SK-N-SH (cell line): ENCODE data around the gene KLHL25. TPM values are rescaled to one million over a fixed set of nuclear protein-coding genes. Genes with fewer than 3 reads are reported as not detected.

Experiments used
- CTCF ChIA-PET: fragments of 300-600, 350-600 bp; formaldehyde crosslinking; extraction: SDS; loops from one replicate; lab custom pipeline; 2021; lab: Yijun Ruan, JAX
- POLR2A ChIA-PET: fragments of 350-600 bp; sonication (Branson Sonifier 250); formaldehyde crosslinking; extraction: SDS; loops from one replicate; lab custom pipeline; 2020; ENCODE audit warnings: antibody characterized with exemption, inconsistent platforms; lab: Yijun Ruan, JAX
- DNase-seq: peaks from one replicate; pipeline ENCODE4 v3.0.0; 2012
- H2AFZ ChIP-seq: fragments of 200-600 bp; sonication (generic); 2 replicates; pipeline ENCODE4 v1.8.1; 2016; ENCODE audit warnings: antibody characterized with exemption, mild to moderate bottlenecking, low read depth
- H3F3A ChIP-seq: fragments of 200-600 bp; sonication (generic); replicated peaks from 2 replicates; pipeline ENCODE3; 2016; ENCODE audit warnings: antibody characterized with exemption, mild to moderate bottlenecking; ENCODE audit not compliant: insufficient read depth
- H3K27ac ChIP-seq, 2 experiments: fragments of 200-500 bp in 1 of 2; fragments of 200-600 bp in 1 of 2; sonication (Bioruptor generic) in 1 of 2; sonication (generic), shearing (Covaris generic) in 1 of 2; 2 replicates each; pipeline versions ENCODE4 v1.5.1 to v1.6.1; 2014 to 2016; ENCODE audit warnings: low read depth in 2 of 2, inconsistent platforms in 1 of 2, low read length in 1 of 2, mild to moderate bottlenecking in 1 of 2, mixed read lengths in 1 of 2
- H3K27me3 ChIP-seq: fragments of 200-600 bp; sonication (generic), shearing (Covaris generic); 2 replicates; pipeline ENCODE4 v1.6.1; 2016; ENCODE audit warnings: mixed run types; ENCODE audit not compliant: insufficient read depth
- H3K36me3 ChIP-seq, 2 experiments: fragments of 200-500 bp in 1 of 2; fragments of 200-600 bp in 1 of 2; sonication (Bioruptor generic) in 1 of 2; sonication (generic) in 1 of 2; replicated peaks in 1 of 2; 2 replicates each; pipeline versions ENCODE3 to v1.5.1; 2014 to 2016; ENCODE audit warnings: low read length in 1 of 2, mild to moderate bottlenecking in 1 of 2; ENCODE audit not compliant: insufficient read depth in 2 of 2, control insufficient read depth in 1 of 2
- H3K4me1 ChIP-seq, 2 experiments: fragments of 200-500 bp in 1 of 2; fragments of 200-600 bp in 1 of 2; sonication (Bioruptor generic) in 1 of 2; sonication (generic), shearing (Covaris generic) in 1 of 2; 2 replicates each; pipeline versions ENCODE4 v1.5.1 to v1.6.1; 2014 to 2016; ENCODE audit warnings: low read depth in 1 of 2, low read length in 1 of 2, mixed run types in 1 of 2; ENCODE audit not compliant: insufficient read depth in 2 of 2, control insufficient read depth in 1 of 2
- H3K4me2 ChIP-seq: fragments of 200-600 bp; sonication (generic), shearing (Covaris generic); 2 replicates; pipeline ENCODE4 v1.6.1; 2017; ENCODE audit warnings: mixed run types
- H3K4me3 ChIP-seq, 2 experiments: fragments of 200-500 bp in 1 of 2; fragments of 200-600 bp in 1 of 2; sonication (Bioruptor generic) in 1 of 2; sonication (generic), shearing (Covaris generic) in 1 of 2; 2 replicates each; pipeline versions ENCODE4 v1.5.1 to v1.8.1; 2014 to 2016; ENCODE audit warnings: low read depth in 2 of 2, inconsistent platforms in 1 of 2, low read length in 1 of 2, mild to moderate bottlenecking in 1 of 2, mixed read lengths in 1 of 2, moderate library complexity in 1 of 2
- H3K79me2 ChIP-seq: fragments of 200-600 bp; sonication (generic); 2 replicates; pipeline ENCODE4 v1.8.1; 2017; ENCODE audit warnings: mild to moderate bottlenecking; ENCODE audit not compliant: insufficient read depth
- H3K9ac ChIP-seq: fragments of 200-600 bp; sonication (generic); 2 replicates; pipeline ENCODE4 v1.6.1; 2017; ENCODE audit warnings: mixed run types
- H3K9me2 ChIP-seq: fragments of 200-600 bp; sonication (generic); 2 replicates; pipeline ENCODE4 v1.6.1; 2017; ENCODE audit warnings: mixed run types
- H3K9me3 ChIP-seq: fragments of 200-600 bp; sonication (generic); 2 replicates; pipeline ENCODE4 v1.6.1; 2017; ENCODE audit warnings: mixed run types, mild to moderate bottlenecking, moderate library complexity
- H4K20me1 ChIP-seq: fragments of 200-600 bp; sonication (generic); 2 replicates; pipeline ENCODE4 v1.6.1; 2017; ENCODE audit warnings: mild to moderate bottlenecking, mixed run types; ENCODE audit not compliant: insufficient read depth
- CHD2 ChIP-seq: fragments of 150-350 bp; IDR thresholded peaks from 2 replicates; pipeline ENCODE4 v1.6.1; 2018; ENCODE audit warnings: low read length; ENCODE audit not compliant: partially characterized antibody
- ELF1 ChIP-seq: IDR thresholded peaks from 2 replicates; pipeline ENCODE4 v1.4.0; 2012
- EZH2phosphoT487 ChIP-seq: fragments of 200-600 bp; sonication (generic); IDR thresholded peaks from 2 replicates; pipeline ENCODE4 v1.6.1; 2017; ENCODE audit warnings: low read depth, mixed run types, mild to moderate bottlenecking, antibody characterized with exemption, moderate library complexity, borderline replicate concordance
- FOXJ3 ChIP-seq: sonication (generic); formaldehyde crosslinking; IDR thresholded peaks from 2 replicates; pipeline ENCODE4 v1.5.1; 2020; ENCODE audit warnings: mild to moderate bottlenecking, missing genetic modification reagents
- FOXM1 ChIP-seq: IDR thresholded peaks from 2 replicates; pipeline ENCODE4 v1.4.0; 2012; ENCODE audit warnings: low read depth, mild to moderate bottlenecking
- IRF3 ChIP-seq: fragments of 150-350 bp; IDR thresholded peaks from 2 replicates; pipeline ENCODE4 v1.6.1; 2016; ENCODE audit warnings: mild to moderate bottlenecking, low read depth, low read length
- MXI1 ChIP-seq: IDR thresholded peaks from 2 replicates; pipeline ENCODE4 v1.6.1; 2012; ENCODE audit warnings: mild to moderate bottlenecking, low read depth, low read length, improper control_type of control experiment
- RAD21 ChIP-seq: IDR thresholded peaks from 2 replicates; pipeline ENCODE4 v1.6.1; 2012; ENCODE audit warnings: mild to moderate bottlenecking, low read length
- REST ChIP-seq: IDR thresholded peaks from 2 replicates; pipeline ENCODE4 v1.6.1; 2012; ENCODE audit warnings: mild to moderate bottlenecking, low read depth, low read length, moderate library complexity
- RFX5 ChIP-seq: IDR thresholded peaks from 2 replicates; pipeline ENCODE4 v1.6.1; 2012; ENCODE audit warnings: mild to moderate bottlenecking, improper control_type of control experiment, low read length
- RXRA ChIP-seq: IDR thresholded peaks from 2 replicates; pipeline ENCODE4 v1.4.0; 2012; ENCODE audit warnings: low read depth, mild to moderate bottlenecking, borderline replicate concordance
- SIN3A ChIP-seq: IDR thresholded peaks from 2 replicates; pipeline ENCODE4 v1.6.1; 2012; ENCODE audit warnings: low read depth, mild to moderate bottlenecking, low read length, moderate library complexity, borderline replicate concordance
- SMC3 ChIP-seq: IDR thresholded peaks from 2 replicates; pipeline ENCODE4 v1.6.1; 2012; ENCODE audit warnings: low read depth, low read length, improper control_type of control experiment
- TAF1 ChIP-seq: IDR thresholded peaks from 2 replicates; pipeline ENCODE4 v1.6.1; 2012; ENCODE audit warnings: low read depth, mild to moderate bottlenecking, low read length, moderate library complexity, borderline replicate concordance
- TCF12 ChIP-seq: IDR thresholded peaks from 2 replicates; pipeline ENCODE4 v1.4.0; 2012
- YY1 ChIP-seq: IDR thresholded peaks from 2 replicates; pipeline ENCODE4 v1.4.0; 2012; ENCODE audit warnings: low read depth, mild to moderate bottlenecking
- ZBTB33 ChIP-seq: IDR thresholded peaks from 2 replicates; pipeline ENCODE4 v1.4.0; 2012; ENCODE audit warnings: low read depth, borderline replicate concordance
- WGBS: methylation state at CpG from one replicate; pipeline ENCODE4 v1.1.6; 2017; ENCODE audit warnings: low lambda C conversion rate; 5-methylcytosine and 5-hydroxymethylcytosine counted together
- polyA plus RNA-seq, 3 experiments: library from polyadenylated mRNA; depleted of rRNA; stranded (reverse); fragments of >200 nt; gene quantifications; 2 replicates each; pipeline ENCODE4 v1.2.3, GENCODE V29; 2012

The KLHL25 gene
- polyA plus RNA-seq, 1 of the 3 experiments (the other 2 are of a cell fraction), result 4.5 TPM

GRCh38 chr15:85755471-85755870, 39.3 kb downstream of the KLHL25 start:
- POLR2A ChIA-PET, result no interaction called here
- Histone ChIP-seq H3K4me1 (peaks cover 0 to 44% of the 10 kb centered on the region in 2 experiments; a peak in 1 of 4 replicates), H3K36me3 (peaks cover 0 to 12% of the 10 kb centered on the region in 2 experiments), H3K27me3 (no peaks in the 10 kb centered on the region), H3K27ac (no peak overlapping the region; a peak in 1 of 4 replicates), H4K20me1 (no peaks in the 10 kb centered on the region), H2AFZ (no peak overlapping the region), H3K4me2 (no peak overlapping the region), H3K79me2 (no peaks in the 10 kb centered on the region), H3K9me3 (no peaks in the 10 kb centered on the region), H3K9ac (no peak overlapping the region), H3K9me2 (no peaks in the 10 kb centered on the region), H3K4me3 (no peak overlapping the region), H3F3A (no peaks in the 10 kb centered on the region)
- no peak for TF ChIP-seq CHD2
- no peak for TF ChIP-seq RXRA
- no peak for TF ChIP-seq TAF1
- TF ChIP-seq FOXM1, result no peak
- TF ChIP-seq YY1, result no peak
- no peak for TF ChIP-seq SMC3
- no peak for TF ChIP-seq ZBTB33
- no peak for TF ChIP-seq RFX5
- no peak for TF ChIP-seq TCF12
- no peak for TF ChIP-seq ELF1
- no peak for TF ChIP-seq IRF3
- TF ChIP-seq FOXJ3 (CRISPR knock-in tag), result no peak
- no peak for TF ChIP-seq EZH2phosphoT487
- WGBS, result 95% methylated on average over 9 of the region's 11 CpGs
- DNase-seq, result no peak
- CTCF ChIA-PET, result no interaction called here

- Histone ChIP-seq H3K9ac (no peak overlapping the region), H3F3A (no peaks in the 10 kb centered on the region), H3K9me2 (no peaks in the 10 kb centered on the region), H3K4me3 (no peak overlapping the region), H3K27me3 (no peaks in the 10 kb centered on the region), H3K27ac (no peak overlapping the region; a peak in 1 of 4 replicates), H3K4me1 (peaks cover 0 to 46% of the 10 kb centered on the region in 2 experiments; a peak in 1 of 4 replicates), H3K9me3 (no peaks in the 10 kb centered on the region), H4K20me1 (no peaks in the 10 kb centered on the region), H3K79me2 (no peaks in the 10 kb centered on the region), H2AFZ (no peak overlapping the region), H3K36me3 (peaks cover 0 to 9% of the 10 kb centered on the region in 2 experiments), H3K4me2 (no peak overlapping the region)
- POLR2A ChIA-PET, result no interaction called here
- TF ChIP-seq SIN3A (no peak), REST (no peak), YY1 (no peak), MXI1 (peak; percentile 64; the same call in 1 of the 2 replicates), FOXM1 (no peak), RAD21 (peak; percentile 3; the same call in 1 of the 2 replicates), TCF12 (no peak)
- 82% methylated on average over 7 of the region's 7 CpGs for WGBS
- CTCF ChIA-PET, result no interaction called here
- DNase-seq, result peak; percentile 68
Measured at GRCh38 chr15:85754989-85755388, 39.7 kb downstream of the KLHL25 start.
